Bronchial epithelial cell (primary cell): ENCODE measurements around the gene CMIP. TPM values are rescaled to one million over a fixed set of nuclear protein-coding genes. Genes with fewer than 3 reads are reported as not detected.

Source experiments
- DNase-seq: peaks from one replicate; pipeline ENCODE4 v3.0.0-alpha.2; 2010; ENCODE audit warnings: low read depth
- FAIRE-seq: peaks from 2 replicates; lab custom pipeline; 2011; peaks lifted over from hg19 to GRCh38; lab: Jason Lieb, UNC
- H3K27me3 ChIP-seq: 2 replicates; pipeline ENCODE4 v1.5.1; 2011; ENCODE audit warnings: low read length; ENCODE audit not compliant: control insufficient read depth, insufficient read depth
- H3K36me3 ChIP-seq: 2 replicates; pipeline ENCODE4 v1.5.1; 2011; ENCODE audit warnings: low read length; ENCODE audit not compliant: control insufficient read depth, insufficient read depth
- H3K4me3 ChIP-seq: 2 replicates; pipeline ENCODE4 v1.5.1; 2011; ENCODE audit warnings: mild to moderate bottlenecking, low read depth, low read length, control low read depth
- total RNA-seq: library from RNA; depleted of rRNA; stranded (reverse); fragments of >200 nt; gene quantifications from 2 replicates; pipeline ENCODE4 v1.2.1, GENCODE V29; 2014
- TF ChIP-seq, protein P1 (sequence below): IDR thresholded peaks from 2 replicates; pipeline ENCODE4 v1.5.1; 2011; ENCODE audit warnings: mild to moderate bottlenecking, moderate library complexity, low read length, control low read depth, inconsistent platforms; ENCODE audit not compliant: insufficient read depth, severe bottlenecking

CMIP gene
- total RNA-seq, 1 donor from 2014 or later = 21.1 TPM

DNA sequence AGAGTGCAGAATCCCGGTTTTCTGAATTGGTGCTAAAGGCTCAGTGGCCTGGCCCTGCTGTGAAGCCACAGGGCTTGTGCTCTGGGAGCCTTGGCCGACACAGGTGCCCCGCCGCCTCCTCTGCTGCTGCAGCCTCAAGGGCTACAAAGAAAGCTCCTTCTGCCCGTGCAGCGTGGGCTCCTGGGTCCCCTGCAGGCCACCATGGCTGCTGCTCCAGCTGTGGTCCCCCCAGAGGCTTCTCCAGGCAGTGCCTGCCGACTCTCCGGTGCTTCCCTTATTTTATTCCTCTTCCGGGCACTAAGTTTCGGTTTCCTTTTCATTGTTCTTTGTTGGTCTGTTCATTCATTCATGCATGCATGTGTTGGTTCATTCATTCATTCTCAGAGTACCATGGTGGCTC lies 53.1 kb downstream of the CMIP start:
- TF ChIP-seq, protein P1, sequence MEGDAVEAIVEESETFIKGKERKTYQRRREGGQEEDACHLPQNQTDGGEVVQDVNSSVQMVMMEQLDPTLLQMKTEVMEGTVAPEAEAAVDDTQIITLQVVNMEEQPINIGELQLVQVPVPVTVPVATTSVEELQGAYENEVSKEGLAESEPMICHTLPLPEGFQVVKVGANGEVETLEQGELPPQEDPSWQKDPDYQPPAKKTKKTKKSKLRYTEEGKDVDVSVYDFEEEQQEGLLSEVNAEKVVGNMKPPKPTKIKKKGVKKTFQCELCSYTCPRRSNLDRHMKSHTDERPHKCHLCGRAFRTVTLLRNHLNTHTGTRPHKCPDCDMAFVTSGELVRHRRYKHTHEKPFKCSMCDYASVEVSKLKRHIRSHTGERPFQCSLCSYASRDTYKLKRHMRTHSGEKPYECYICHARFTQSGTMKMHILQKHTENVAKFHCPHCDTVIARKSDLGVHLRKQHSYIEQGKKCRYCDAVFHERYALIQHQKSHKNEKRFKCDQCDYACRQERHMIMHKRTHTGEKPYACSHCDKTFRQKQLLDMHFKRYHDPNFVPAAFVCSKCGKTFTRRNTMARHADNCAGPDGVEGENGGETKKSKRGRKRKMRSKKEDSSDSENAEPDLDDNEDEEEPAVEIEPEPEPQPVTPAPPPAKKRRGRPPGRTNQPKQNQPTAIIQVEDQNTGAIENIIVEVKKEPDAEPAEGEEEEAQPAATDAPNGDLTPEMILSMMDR = peak; percentile 21
- H3K36me3 ChIP-seq = peaks cover 17% of the 10 kb centered on the region
- no peak overlapping the region for H3K4me3 ChIP-seq
- FAIRE-seq (no peak), DNase-seq (no peak)
- H3K27me3 ChIP-seq = no peaks in the 10 kb centered on the region

DNA sequence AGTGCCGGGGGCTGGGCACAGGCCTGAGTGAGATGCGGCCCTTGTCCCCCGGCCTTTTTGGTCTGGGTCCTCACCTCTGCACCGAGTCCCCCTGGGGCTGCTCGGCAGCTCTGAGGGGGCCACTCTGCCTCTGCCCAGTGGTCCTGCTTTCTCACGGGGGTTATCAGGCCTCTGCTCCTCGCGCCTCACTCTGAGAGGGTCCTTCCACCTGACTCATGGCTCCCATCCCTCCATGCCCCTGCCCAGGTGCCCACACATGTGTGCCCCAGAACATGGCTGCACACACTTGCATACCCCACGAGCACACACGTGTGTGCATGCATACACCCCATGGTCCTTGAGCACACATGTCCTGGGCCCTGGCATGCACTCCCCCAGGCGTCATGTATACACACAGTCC lies 53.7 kb downstream of the CMIP start:
- no peak for DNase-seq
- FAIRE-seq = no peak
- H3K4me3 ChIP-seq = no peak overlapping the region
- peaks cover 17% of the 10 kb centered on the region for H3K36me3 ChIP-seq
- TF ChIP-seq, protein P1 = no peak
- H3K27me3 ChIP-seq = no peaks in the 10 kb centered on the region

DNA sequence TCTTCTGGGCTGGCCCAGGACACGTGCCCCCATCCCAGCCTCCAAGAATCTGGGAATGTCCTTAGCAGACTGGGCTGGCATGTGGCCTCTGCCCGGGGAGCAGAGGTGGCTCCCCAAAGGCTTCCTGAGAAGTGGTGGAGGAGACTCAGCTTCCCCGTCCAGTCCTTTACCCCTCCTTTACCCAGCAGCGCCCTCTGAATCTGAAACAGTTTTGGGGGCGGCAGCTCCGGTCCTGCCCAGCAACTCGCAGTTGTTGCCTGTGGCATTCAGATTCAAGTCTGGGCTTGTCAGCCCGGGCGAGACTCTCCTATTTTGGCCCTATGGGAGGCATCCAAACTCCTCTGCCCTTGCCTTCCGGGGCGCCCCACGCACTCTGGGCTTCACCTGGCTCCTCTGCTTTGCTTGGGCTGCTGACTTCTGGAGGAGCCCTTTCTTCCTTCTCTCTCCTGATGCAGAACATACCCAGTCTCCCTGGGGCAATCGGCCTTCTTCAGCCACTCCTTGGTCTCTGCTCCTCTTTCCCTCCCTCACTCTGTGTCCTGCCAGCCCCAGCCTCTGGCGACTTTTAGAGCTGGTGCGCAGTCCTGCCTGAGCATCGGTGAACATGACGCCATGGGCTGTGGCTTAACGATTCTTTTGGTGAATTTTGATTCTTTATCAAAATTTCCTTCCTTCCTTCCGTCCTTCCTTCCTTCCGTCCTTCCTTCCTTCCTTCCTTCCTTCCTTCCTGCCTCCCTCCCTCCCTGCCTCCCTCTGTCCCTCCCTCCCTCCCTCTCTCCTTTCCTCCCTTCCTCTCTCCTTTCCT lies 55.2 kb downstream of the CMIP start:
- peak; percentile 81 for DNase-seq
- Histone ChIP-seq H3K27me3 (no peaks in the 10 kb centered on the region), H3K4me3 (no peak overlapping the region), H3K36me3 (peaks cover 17% of the 10 kb centered on the region)
- TF ChIP-seq, protein P1 = no peak
- FAIRE-seq = no peak

DNA sequence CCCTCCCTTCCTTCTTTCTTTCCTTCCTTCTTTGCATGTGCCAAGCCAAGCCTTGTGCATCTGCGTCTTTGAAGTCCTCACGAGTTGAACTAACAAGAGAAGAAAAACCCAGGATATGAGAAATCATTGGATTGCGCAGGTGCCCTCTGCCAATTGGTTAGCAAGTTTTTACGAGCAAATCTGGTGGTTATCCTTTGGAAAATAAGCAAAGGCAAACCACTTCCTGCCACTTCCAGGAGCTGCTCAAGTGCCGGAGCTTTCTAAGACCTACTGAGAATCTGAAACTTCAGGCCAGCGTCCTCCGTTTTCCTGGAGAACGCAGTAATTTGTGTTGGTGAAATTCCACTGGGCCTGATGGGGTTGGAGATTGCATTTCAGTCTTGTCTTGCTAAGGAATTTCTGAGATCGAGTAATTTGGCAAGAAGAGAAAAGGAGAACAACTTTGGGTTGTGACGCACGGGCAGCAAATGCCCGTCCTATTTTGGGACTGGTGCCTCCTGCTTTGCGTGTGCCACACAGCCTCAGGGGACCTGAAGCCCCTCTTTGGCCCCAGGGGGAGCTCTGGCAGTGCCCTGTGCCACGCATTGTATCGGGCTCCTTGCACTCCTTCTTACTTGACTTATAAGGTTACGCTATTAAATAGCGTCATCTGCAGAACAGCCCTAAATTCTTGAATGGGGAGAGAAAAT lies 56.4 kb downstream of the CMIP start:
- TF ChIP-seq, protein P1 = no peak
- no peak for FAIRE-seq
- Histone ChIP-seq H3K27me3 (no peaks in the 10 kb centered on the region), H3K36me3 (peaks cover 13% of the 10 kb centered on the region), H3K4me3 (no peak overlapping the region)
- peak; percentile 81 for DNase-seq

DNA sequence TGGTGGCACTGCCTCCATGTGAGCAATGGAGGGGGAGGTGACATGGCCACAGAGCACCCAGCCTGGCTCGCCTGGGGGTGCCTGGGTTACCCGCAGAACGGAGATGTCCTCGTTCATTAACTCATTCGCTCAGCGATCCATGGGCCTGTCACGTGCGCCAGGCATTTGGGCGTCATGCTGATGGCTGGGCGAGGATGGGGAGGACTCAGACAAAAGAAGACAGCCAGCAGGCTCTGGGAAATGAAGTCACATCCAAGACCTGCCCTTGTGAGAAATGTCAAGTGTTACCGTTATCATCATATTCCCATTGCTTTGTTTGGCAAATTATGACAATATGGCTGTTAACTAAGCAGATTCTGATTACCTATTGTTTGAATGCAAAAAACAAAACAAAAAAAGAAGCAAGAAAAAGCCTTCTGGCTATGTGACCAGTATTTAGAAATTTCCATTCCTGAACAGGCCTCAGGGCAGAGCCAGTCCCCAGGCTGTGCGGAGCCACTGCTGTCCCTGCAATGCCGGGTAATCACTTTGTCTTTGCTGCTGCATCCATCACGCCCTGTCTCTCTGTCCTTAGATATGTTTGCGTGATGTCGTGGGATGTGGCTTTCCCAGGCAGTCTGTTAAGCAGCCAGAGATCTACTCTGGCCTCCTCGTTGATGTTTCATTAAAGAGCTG lies 57.9 kb downstream of the CMIP start:
- Histone ChIP-seq H3K4me3 (no peak overlapping the region), H3K27me3 (no peaks in the 10 kb centered on the region), H3K36me3 (peaks cover 8% of the 10 kb centered on the region)
- FAIRE-seq = no peak
- no peak for DNase-seq
- TF ChIP-seq, protein P1 = no peak
